Parathyroid adenoma (tissue), 2 donors: ENCODE results near the gene PTDSS2.
"Not testable (repeated sequence)": the region's sequence is repeated elsewhere in the genome, so short reads cannot be mapped to it uniquely, and the experiment has no call there.

Experiments used
- H2AFZ ChIP-seq: fragments of 300-600 bp; sonication (generic); one replicate; pipeline ENCODE4 v1.7.0; 2017; ENCODE audit warnings: antibody characterized with exemption, mild to moderate bottlenecking
- H3K27ac ChIP-seq: fragments of 300-600 bp; sonication (generic); one replicate; pipeline ENCODE4 v1.7.0; 2017
- H3K27me3 ChIP-seq: fragments of 300-600 bp; sonication (generic); one replicate; pipeline ENCODE4 v1.7.0; 2017; ENCODE audit warnings: low read length; ENCODE audit not compliant: control insufficient read depth, insufficient read depth
- H3K36me3 ChIP-seq: fragments of 300-600 bp; sonication (generic); one replicate; pipeline ENCODE4 v1.7.0; 2017; ENCODE audit warnings: low read length; ENCODE audit not compliant: control insufficient read depth, insufficient read depth
- H3K4me1 ChIP-seq: fragments of 300-600 bp; sonication (generic); one replicate; pipeline ENCODE4 v1.7.0; 2017; ENCODE audit warnings: control low read depth
- H3K4me2 ChIP-seq: fragments of 300-600 bp; sonication (generic); one replicate; pipeline ENCODE4 v1.7.0; 2017; ENCODE audit warnings: low read length
- H3K4me3 ChIP-seq: fragments of 300-600 bp; sonication (generic); one replicate; pipeline ENCODE4 v1.7.0; 2017; ENCODE audit warnings: low read depth, low read length
- H3K79me2 ChIP-seq: fragments of 300-600 bp; sonication (generic); one replicate; pipeline ENCODE4 v1.7.0; 2017; ENCODE audit warnings: control low read depth
- H3K9ac ChIP-seq: fragments of 300-600 bp; sonication (generic); one replicate; pipeline ENCODE4 v1.7.0; 2017; ENCODE audit warnings: mild to moderate bottlenecking
- H3K9me3 ChIP-seq: fragments of 300-600 bp; sonication (generic); one replicate; pipeline ENCODE4 v1.7.0; 2017; ENCODE audit warnings: low read length; ENCODE audit not compliant: control insufficient read depth
- TF ChIP-seq, protein P1 (sequence below): fragments of 300-600 bp; sonication (generic); IDR thresholded peaks from one replicate; pipeline ENCODE4 v1.7.0; 2017; ENCODE audit warnings: antibody characterized with exemption, mild to moderate bottlenecking
- donor health status: primary hyperparathyroidism.

Gene PTDSS2

DNA sequence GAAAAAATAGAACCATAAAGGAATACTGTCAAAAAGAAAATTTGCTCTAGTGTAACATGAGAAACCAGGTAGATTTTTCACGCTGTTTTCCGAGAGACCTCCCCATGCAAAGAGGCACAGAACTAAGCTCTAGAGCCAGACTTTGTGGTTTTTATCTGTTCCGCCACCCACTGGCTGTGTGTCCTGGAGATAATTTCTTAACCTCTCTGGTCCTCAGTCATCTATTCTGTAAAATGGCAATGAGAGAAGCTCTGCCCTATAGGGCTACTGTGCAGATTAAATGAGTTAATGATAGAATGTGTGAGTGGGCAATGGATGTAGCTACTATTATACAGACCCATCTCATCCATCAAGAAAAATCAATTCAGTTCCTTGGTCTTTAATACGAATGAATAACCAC is 25.8 kb upstream of the PTDSS2 start:
- TF ChIP-seq, protein P1, sequence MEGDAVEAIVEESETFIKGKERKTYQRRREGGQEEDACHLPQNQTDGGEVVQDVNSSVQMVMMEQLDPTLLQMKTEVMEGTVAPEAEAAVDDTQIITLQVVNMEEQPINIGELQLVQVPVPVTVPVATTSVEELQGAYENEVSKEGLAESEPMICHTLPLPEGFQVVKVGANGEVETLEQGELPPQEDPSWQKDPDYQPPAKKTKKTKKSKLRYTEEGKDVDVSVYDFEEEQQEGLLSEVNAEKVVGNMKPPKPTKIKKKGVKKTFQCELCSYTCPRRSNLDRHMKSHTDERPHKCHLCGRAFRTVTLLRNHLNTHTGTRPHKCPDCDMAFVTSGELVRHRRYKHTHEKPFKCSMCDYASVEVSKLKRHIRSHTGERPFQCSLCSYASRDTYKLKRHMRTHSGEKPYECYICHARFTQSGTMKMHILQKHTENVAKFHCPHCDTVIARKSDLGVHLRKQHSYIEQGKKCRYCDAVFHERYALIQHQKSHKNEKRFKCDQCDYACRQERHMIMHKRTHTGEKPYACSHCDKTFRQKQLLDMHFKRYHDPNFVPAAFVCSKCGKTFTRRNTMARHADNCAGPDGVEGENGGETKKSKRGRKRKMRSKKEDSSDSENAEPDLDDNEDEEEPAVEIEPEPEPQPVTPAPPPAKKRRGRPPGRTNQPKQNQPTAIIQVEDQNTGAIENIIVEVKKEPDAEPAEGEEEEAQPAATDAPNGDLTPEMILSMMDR, result no peak
- Histone ChIP-seq H3K9me3 (no peaks in the 10 kb centered on the region), H3K9ac (no peak overlapping the region), H3K4me3 (no peak overlapping the region), H3K79me2 (no peaks in the 10 kb centered on the region), H3K4me2 (no peak overlapping the region), H3K36me3 (no peaks in the 10 kb centered on the region), H3K27ac (no peak overlapping the region), H3K4me1 (no peaks in the 10 kb centered on the region), H3K27me3 (no peaks in the 10 kb centered on the region), H2AFZ (no peak overlapping the region)

DNA sequence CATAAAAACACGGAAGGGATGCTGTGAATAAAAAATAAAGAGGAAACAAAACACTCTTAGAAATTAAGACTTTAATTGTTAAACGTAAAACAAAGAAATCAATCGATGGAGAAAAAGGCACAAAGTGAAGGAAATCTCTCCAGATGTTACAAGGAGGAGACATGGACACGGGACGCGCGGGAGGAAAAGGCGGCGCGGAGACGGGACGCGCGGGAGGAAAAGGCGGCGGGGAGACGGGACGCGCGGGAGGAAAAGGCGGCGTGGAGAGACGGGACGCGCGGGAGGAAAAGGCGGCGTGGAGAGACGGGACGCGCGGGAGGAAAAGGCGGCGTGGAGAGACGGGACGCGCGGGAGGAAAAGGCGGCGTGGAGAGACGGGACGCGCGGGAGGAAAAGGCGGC is 25.3 kb upstream of the PTDSS2 start:
- H3K4me3 ChIP-seq, H3K9ac ChIP-seq, H3K4me1 ChIP-seq, H3K9me3 ChIP-seq, H3K36me3 ChIP-seq, H3K27ac ChIP-seq, H3K79me2 ChIP-seq, H2AFZ ChIP-seq, H3K4me2 ChIP-seq, H3K27me3 ChIP-seq: not testable (repeated sequence)

DNA sequence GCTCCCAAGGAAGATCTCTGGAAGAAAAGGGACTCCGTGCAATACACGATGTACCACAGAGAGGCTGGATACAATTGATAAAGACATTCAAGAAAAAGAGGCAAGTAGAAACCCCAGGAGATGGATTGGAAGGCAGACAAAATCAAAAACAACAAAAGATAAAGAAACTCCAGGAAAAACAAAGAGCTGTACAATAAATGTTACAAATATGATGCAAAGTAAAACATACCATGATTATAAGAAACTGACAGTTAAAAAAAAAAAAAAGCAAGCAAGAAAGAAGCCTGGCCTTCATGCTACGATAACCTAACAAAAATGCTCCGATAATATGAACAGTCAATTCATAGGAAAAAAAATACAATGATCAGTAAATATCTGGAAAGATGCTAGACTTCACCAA is 24.8 kb upstream of the PTDSS2 start:
- Histone ChIP-seq H3K27ac (no peak overlapping the region), H3K36me3 (no peaks in the 10 kb centered on the region), H3K9me3 (no peaks in the 10 kb centered on the region), H3K79me2 (no peaks in the 10 kb centered on the region), H2AFZ (no peak overlapping the region), H3K27me3 (no peaks in the 10 kb centered on the region), H3K4me1 (no peaks in the 10 kb centered on the region), H3K4me3 (no peak overlapping the region), H3K9ac (no peak overlapping the region), H3K4me2 (no peak overlapping the region)
- TF ChIP-seq, protein P1, result no peak

DNA sequence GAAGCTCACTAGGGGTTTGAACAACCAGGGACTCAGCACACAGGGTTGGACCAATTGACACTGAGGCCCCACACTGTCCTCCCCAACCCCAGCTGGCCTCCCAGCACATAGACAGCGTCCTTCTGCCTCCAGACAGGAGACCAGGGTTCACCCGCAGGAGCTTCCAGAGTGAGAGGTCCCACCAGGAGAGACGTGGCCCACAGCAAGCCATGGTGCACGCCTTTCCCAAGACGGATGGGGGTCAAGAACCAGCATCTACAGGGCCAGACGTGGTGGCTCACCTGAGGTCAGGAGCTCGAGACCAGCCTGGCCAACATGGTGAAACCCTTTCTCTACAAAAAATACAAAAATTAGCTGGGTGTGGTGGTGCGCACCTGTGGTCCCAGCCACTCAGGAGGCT is 23.2 kb upstream of the PTDSS2 start:
- no peak overlapping the region for H2AFZ ChIP-seq
- H3K4me1 ChIP-seq, result no peaks in the 10 kb centered on the region
- no peaks in the 10 kb centered on the region for H3K9me3 ChIP-seq
- H3K4me3 ChIP-seq, result no peak overlapping the region
- no peaks in the 10 kb centered on the region for H3K79me2 ChIP-seq
- no peaks in the 10 kb centered on the region for H3K27me3 ChIP-seq
- TF ChIP-seq, protein P1, result no peak
- H3K9ac ChIP-seq, result no peak overlapping the region
- no peak overlapping the region for H3K4me2 ChIP-seq
- no peak overlapping the region for H3K27ac ChIP-seq
- no peaks in the 10 kb centered on the region for H3K36me3 ChIP-seq

DNA sequence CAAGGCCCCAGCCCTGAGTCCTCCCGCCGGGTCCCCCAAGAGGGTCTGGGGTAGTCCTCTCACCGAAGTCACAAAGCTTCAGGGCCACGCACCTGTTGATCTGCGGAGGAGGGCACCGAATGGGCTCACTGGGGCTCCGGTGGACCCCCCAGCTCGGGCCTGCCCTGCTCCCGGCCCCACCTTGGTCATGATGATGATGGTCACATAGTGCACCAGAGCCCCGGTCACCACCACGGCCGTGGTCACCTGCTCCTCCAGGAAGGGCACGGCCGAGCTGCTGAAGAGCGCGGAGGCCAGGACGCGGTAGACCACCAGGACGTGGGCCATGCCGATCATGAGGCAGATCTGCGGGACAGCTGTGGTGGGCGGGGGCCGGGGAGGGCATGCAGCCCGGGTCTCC is 21.8 kb upstream of the PTDSS2 start:
- Histone ChIP-seq H3K79me2 (no peaks in the 10 kb centered on the region), H3K27me3 (no peaks in the 10 kb centered on the region), H3K9ac (no peak overlapping the region), H3K9me3 (no peaks in the 10 kb centered on the region), H3K36me3 (no peaks in the 10 kb centered on the region), H3K4me3 (no peak overlapping the region), H3K4me1 (no peaks in the 10 kb centered on the region), H2AFZ (no peak overlapping the region), H3K27ac (no peak overlapping the region), H3K4me2 (no peak overlapping the region)
- TF ChIP-seq, protein P1, result no peak
